Astrocyte of the cerebellum (primary cell): Measurements from ENCODE around the gene GRIN2D.

Experiments
- DNase-seq: peaks from one replicate; pipeline ENCODE4 v3.0.0-alpha.2; 2011; ENCODE audit warnings: low read depth
- H3K4me3 ChIP-seq: 2 replicates; pipeline ENCODE4 v1.5.1; 2011; ENCODE audit warnings: mild to moderate bottlenecking, low read depth, low read length, moderate library complexity
- CTCF ChIP-seq: IDR thresholded peaks from 2 replicates; pipeline ENCODE4 v1.5.1; 2012; ENCODE audit warnings: low read length, low read depth, moderate library complexity, mild to moderate bottlenecking; ENCODE audit errors: missing control alignments
- in situ Hi-C: cut with HindIII; loops from 2 replicates; pipeline ENCODE4 v1.10.0; 2017; ENCODE audit warnings: low sequenced_read_pairs

GRIN2D gene

DNA sequence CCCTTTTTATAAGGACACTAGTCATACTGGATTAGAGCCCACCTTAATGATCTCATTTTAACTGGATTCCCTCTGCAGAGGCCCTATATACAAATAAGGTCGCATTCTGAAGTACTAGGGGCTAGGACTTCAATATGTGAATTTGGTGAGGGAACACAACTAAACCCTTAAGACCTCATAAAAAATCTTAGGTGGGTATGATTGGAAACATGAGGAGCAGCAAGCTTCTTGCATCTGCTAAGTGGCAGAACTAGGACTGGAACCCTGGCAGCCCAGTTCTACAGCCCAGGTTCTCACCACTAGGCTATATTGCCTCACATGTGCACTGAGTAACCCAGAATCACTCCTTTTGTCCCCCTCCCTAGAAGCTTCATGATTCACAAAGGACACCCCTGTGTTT lies 35.2 kb downstream of the GRIN2D start:
- no peak overlapping the region for H3K4me3 ChIP-seq
- in situ Hi-C loops = no loop called here
- no peak for DNase-seq
- no peak for TF ChIP-seq CTCF

DNA sequence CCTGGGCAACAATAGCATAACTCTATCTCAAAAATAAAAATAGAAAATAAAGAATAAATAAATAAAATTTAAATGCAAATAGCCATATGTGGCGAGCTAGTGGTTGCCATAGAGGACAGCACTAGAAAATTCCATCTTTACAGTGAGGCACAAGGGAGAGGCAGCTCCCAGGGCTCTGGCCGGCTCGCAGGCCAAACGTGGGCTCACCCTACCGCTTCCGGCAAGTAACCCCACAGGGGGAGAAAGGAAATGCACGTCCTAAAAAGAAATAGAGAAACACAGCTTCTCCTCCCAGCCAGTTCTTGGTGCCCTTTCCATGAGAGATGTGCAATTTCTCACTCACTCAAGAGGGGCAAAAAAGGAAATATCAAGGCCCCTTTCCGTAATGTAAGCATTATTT lies 39.9 kb downstream of the GRIN2D start:
- DNase-seq = no peak
- in situ Hi-C loops = no loop called here
- H3K4me3 ChIP-seq = no peak overlapping the region
- TF ChIP-seq CTCF = no peak

DNA sequence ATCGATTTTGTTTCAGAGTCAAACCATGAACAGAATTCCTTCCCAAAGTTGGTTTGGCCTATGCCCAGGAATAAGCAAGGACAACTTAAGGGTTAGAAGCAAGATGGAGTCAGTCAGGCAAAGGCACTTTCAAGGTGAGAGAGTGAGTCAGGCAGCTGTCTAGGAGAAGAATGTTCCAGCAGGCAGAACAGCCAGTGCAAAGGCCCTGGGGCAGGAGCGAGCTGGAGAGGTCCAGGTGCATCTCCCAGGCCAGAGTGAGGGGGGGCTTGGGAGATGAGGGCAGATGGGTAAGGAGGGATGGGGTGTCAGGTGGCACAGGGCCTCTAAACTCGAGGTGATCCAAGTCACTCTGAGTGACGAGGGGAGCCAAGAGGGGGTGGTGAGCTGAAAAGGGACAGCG lies 43.1 kb downstream of the GRIN2D start:
- TF ChIP-seq CTCF = no peak
- in situ Hi-C loops = no loop called here
- H3K4me3 ChIP-seq = no peak overlapping the region
- no peak for DNase-seq

DNA sequence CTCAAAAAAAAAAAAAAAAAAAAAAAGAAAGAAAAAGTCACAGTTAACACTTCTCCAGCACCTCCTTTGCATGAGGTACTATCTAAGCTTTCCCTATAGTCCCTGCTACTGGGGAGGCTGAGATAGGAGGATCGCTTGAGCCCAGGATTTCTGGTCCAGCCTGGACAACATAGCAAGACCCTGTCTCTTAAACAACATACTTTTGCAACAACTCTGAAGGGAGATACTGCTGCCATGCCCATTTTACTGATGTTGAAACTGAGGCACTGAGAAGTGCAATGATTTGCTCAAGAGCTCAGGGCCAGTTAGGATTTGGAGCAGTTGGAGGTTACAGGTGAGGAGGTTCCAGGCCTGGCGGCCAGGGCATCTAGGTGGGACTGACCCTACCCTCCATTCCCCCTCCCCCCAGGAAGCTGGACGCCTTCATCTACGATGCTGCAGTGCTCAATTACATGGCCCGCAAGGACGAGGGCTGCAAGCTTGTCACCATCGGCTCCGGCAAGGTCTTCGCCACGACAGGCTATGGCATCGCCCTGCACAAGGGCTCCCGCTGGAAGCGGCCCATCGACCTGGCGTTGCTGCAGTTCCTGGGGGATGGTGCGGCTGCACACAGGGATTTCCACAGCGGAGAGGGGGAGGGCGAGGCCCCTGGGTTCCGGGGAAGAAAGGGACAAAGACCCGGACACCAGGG lies 48.0 kb downstream of the GRIN2D start:
- in situ Hi-C loops = no loop called here

GRCh38 chr19:48442116-48443035 lies 48.9 kb downstream of the GRIN2D start:
- in situ Hi-C loops = no loop called here
- DNase-seq = no peak
- H3K4me3 ChIP-seq = no peak overlapping the region
- no peak for TF ChIP-seq CTCF

More for the DNA sequence above, 48.0 kb downstream of the GRIN2D start:
- H3K4me3 ChIP-seq = no peak overlapping the region
- no peak for DNase-seq
- TF ChIP-seq CTCF = no peak

GRCh38 chr19:48443256-48443655 lies 49.8 kb downstream of the GRIN2D start:
- no peak for TF ChIP-seq CTCF
- DNase-seq = no peak
- H3K4me3 ChIP-seq = no peak overlapping the region
- in situ Hi-C loops = no loop called here
